CD4-positive, alpha-beta T cell (primary cell): ENCODE results near the gene TSPAN33. TPM values are rescaled to one million over a fixed set of nuclear protein-coding genes. Genes with fewer than 3 reads are reported as not detected.

Experiments used
- ATAC-seq: fragments of 200-7000 bp; cut with Tn5 transposase; one replicate; pipeline ENCODE4 v1.10.0; 2022; ENCODE audit warnings: mild to moderate bottlenecking; ENCODE audit not compliant: poor library complexity
- CTCF ChIA-PET: fragments of 350-600 bp; sonication (Branson Sonifier 250); formaldehyde crosslinking; loops from one replicate; lab custom pipeline; 2021; ENCODE audit warnings: antibody characterized with exemption, inconsistent platforms; lab: Charles Lee
- POLR2A ChIA-PET: fragments of 350-600 bp; sonication (Branson Sonifier 250); formaldehyde crosslinking; loops from one replicate; lab custom pipeline; 2021; ENCODE audit warnings: antibody characterized with exemption, inconsistent platforms; lab: Charles Lee
- DNase-seq, 14 experiments: peaks; one replicate each; pipeline ENCODE4 v3.0.0-alpha.2; 2013 to 2020; ENCODE audit warnings: mixed read lengths in 2 of 14
- H3K27ac ChIP-seq, 2 donors: one replicate each; pipeline versions ENCODE4 v1.5.1 to v1.7.0; 2013; ENCODE audit warnings: low read length in 2 of 2, low read depth in 1 of 2, mild to moderate bottlenecking in 1 of 2
- H3K27me3 ChIP-seq, 2 experiments: 1 replicate in 1 of 2; 2 replicates in 1 of 2; pipeline versions ENCODE4 v1.6.1 to v1.7.0; 2013; ENCODE audit warnings: low read length in 2 of 2, control low read depth in 1 of 2, mild to moderate bottlenecking in 1 of 2, moderate library complexity in 1 of 2; ENCODE audit not compliant: insufficient read depth in 2 of 2, control insufficient read depth in 1 of 2
- H3K36me3 ChIP-seq: one replicate; pipeline ENCODE4 v1.6.1; 2013; ENCODE audit warnings: low read length, control low read depth; ENCODE audit not compliant: insufficient read depth
- H3K4me1 ChIP-seq: one replicate; pipeline ENCODE4 v1.6.1; 2013; ENCODE audit warnings: low read length, control low read depth; ENCODE audit not compliant: insufficient read depth
- H3K4me3 ChIP-seq: one replicate; pipeline ENCODE4 v1.5.1; 2013; ENCODE audit warnings: mild to moderate bottlenecking, low read length, moderate library complexity
- H3K9me3 ChIP-seq, 2 experiments: 1 replicate in 1 of 2; 2 replicates in 1 of 2; pipeline versions ENCODE4 v1.6.1 to v1.7.0; 2013; ENCODE audit warnings: low read length in 2 of 2, mild to moderate bottlenecking in 2 of 2, control low read depth in 1 of 2, moderate library complexity in 1 of 2; ENCODE audit not compliant: control insufficient read depth in 1 of 2, insufficient read depth in 1 of 2
- H3K27ac Mint-ChIP-seq: one replicate; pipeline ENCODE4 v1.8.0; 2020; ENCODE audit warnings: mixed read lengths
- H3K27me3 Mint-ChIP-seq: one replicate; pipeline ENCODE4 v1.8.0; 2021; ENCODE audit warnings: mixed read lengths
- H3K36me3 Mint-ChIP-seq: one replicate; pipeline ENCODE4 v1.8.0; 2021; ENCODE audit warnings: low read depth, mixed read lengths
- H3K4me1 Mint-ChIP-seq: one replicate; pipeline ENCODE4 v1.8.0; 2021; ENCODE audit warnings: low read depth, mixed read lengths
- H3K4me3 Mint-ChIP-seq: one replicate; pipeline ENCODE4 v1.8.0; 2020; ENCODE audit warnings: mild to moderate bottlenecking, mixed read lengths
- H3K9me3 Mint-ChIP-seq: one replicate; pipeline ENCODE4 v1.8.0; 2020; ENCODE audit warnings: mixed read lengths
- intact Hi-C, 2 experiments: fragments of 100-400 bp; cut with DNase I in 1 of 2; cut with micrococcal nuclease in 1 of 2; formaldehyde crosslinking; loops; one replicate each; pipeline versions ENCODE4 v1.15.1 to v1.9.0; 2023 to 2025; cut with DNase I, micrococcal nuclease
- total RNA-seq, 174 experiments: library from RNA in 2 of 174; stranded (reverse) in 2 of 174; gene quantifications; one replicate each; pipeline ENCODE4 v1.2.3 and lab custom pipeline; 2021 to 2026
- TF ChIP-seq, protein P1 (sequence below): fragments of 200-600 bp; IDR thresholded peaks from one replicate; pipeline ENCODE4 v1.8.0; 2022; ENCODE audit warnings: antibody characterized with exemption, mild to moderate bottlenecking

The TSPAN33 gene
- total RNA-seq, 2 experiments from 2014 or later: 3.6 to 4.1 TPM

DNA sequence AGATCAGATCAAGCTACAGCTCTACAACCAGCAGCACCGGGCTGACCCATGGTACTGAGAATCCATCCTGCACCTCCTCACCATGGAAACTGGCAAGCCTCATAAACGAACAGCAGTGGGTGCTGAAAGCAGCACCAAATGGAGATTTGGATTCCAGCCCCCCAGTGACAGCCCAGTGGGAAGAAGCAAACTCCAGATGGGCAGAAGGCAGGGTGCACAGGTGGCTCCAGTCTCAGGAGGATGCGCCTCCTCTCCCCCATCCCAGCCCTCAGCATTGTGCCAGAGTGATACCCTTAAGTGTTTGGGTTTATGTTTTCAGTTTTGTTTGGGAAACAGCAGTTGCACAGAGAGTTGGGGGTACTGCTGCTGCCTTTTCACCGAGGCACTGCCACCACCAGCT is 23.3 kb downstream of the TSPAN33 start:
- Histone ChIP-seq H3K9me3 (no peaks in the 10 kb centered on the region), H3K4me3 (no peak overlapping the region), H3K36me3 (no peaks in the 10 kb centered on the region), H3K4me1 (peaks cover 13% of the 10 kb centered on the region), H3K27ac (no peak overlapping the region), H3K27me3 (no peaks in the 10 kb centered on the region)
- intact Hi-C loops: no loop called here
- Mint-ChIP-seq H3K36me3 (peaks cover 9% of the 10 kb centered on the region), H3K27me3 (peaks cover 7% of the 10 kb centered on the region), H3K9me3 (no peaks in the 10 kb centered on the region), H3K4me3 (peak overlapping the region; percentile 78), H3K4me1 (peaks cover 19% of the 10 kb centered on the region), H3K27ac (no peak overlapping the region)
- ChIA-PET CTCF (no interaction called here), POLR2A (interaction anchor here (1.4 kb wide), 1 partner anchor 21 kb away, joined by 4 read pairs; the partner anchor contains the start of gene SMO)
- ATAC-seq (no peak), DNase-seq (no peak)
- TF ChIP-seq, protein P1, sequence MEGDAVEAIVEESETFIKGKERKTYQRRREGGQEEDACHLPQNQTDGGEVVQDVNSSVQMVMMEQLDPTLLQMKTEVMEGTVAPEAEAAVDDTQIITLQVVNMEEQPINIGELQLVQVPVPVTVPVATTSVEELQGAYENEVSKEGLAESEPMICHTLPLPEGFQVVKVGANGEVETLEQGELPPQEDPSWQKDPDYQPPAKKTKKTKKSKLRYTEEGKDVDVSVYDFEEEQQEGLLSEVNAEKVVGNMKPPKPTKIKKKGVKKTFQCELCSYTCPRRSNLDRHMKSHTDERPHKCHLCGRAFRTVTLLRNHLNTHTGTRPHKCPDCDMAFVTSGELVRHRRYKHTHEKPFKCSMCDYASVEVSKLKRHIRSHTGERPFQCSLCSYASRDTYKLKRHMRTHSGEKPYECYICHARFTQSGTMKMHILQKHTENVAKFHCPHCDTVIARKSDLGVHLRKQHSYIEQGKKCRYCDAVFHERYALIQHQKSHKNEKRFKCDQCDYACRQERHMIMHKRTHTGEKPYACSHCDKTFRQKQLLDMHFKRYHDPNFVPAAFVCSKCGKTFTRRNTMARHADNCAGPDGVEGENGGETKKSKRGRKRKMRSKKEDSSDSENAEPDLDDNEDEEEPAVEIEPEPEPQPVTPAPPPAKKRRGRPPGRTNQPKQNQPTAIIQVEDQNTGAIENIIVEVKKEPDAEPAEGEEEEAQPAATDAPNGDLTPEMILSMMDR: no peak

DNA sequence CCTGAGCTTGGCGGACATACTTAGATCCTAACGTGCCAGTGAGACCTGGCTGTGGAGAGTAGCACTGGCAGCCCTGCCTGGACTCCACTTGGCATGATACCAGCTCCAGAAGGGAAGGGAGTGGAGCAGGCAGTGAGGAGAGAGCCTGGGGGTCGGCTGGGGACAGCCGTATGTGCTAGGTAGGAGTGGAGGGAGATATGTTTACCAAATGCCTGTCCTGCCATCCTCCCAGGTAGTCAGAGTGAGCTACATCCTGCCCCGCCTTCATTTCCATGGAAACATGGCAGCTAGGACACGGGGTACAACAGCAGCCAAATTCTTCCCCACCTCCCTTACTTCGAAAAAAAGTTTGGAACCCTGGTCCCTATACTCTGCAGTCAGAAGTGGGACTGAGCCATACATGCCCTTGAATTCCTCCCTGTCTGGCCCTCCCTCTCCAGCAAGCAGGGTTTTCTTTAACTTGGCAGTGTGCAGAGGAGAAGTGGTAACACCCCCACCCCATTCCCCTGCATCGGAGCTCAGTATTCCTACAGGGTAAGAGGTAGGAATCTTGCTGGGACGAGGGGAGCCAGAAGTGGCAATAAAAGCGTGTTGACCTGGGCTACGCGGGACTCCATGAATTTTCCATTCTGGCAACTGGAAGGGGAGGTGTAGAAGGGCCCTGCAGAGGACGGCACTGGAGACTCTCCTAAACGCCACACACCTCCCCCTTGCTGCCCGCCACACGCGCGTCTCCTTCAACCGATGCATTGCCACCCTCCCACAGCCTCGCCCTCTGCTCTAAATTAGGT is 23.9 kb downstream of the TSPAN33 start:
- ATAC-seq: no peak
- Mint-ChIP-seq H3K4me1 (peaks cover 19% of the 10 kb centered on the region), H3K36me3 (peaks cover 9% of the 10 kb centered on the region), H3K4me3 (peak overlapping the region; percentile 78), H3K27ac (no peak overlapping the region), H3K27me3 (peaks cover 7% of the 10 kb centered on the region), H3K9me3 (no peaks in the 10 kb centered on the region)
- ChIA-PET POLR2A (interaction anchor here (0.6 kb wide), 1 partner anchor 26 kb away, joined by 3 read pairs; no protein-coding TSS in a partner anchor), CTCF (interaction anchor here (0.5 kb wide), 1 partner anchor 12 kb away, joined by 4 read pairs; no protein-coding TSS in a partner anchor)
- Histone ChIP-seq H3K27me3 (no peaks in the 10 kb centered on the region), H3K9me3 (no peaks in the 10 kb centered on the region), H3K36me3 (no peaks in the 10 kb centered on the region), H3K4me3 (no peak overlapping the region), H3K4me1 (peaks cover 13% of the 10 kb centered on the region), H3K27ac (no peak overlapping the region)
- DNase-seq: no peak
- TF ChIP-seq, protein P1: no peak
- intact Hi-C loops: no loop called here

DNA sequence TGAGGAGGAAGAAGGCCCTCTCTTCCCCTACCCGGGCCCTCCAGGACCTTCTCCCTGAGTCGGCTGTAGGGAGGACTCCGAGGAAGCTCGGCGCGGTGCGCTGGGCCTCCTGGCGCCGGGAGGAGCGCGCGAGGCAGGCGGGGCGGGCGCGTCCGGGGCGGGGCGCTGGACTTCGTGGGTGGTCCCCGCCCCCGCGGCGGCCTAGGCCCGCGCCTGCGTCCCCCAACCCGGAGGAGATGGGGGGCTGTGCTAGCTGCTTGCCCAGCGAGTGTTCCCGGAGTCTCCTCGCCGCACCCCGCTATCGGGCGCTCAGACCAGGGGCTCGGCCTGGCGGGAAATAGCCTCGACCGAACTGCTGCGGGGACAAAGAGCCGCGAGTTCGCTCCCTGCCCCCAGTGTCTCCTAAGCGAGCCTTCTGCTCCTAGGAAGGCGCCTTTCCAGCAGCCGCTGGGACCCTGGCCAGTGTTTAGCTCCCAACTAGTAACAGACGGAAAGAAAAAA is 24.7 kb downstream of the TSPAN33 start:
- peak; percentile 74 for ATAC-seq

More for the DNA sequence above, 24.7 kb downstream of the TSPAN33 start:
- Mint-ChIP-seq H3K4me3 (peak overlapping the region; percentile 83), H3K27ac (no peak overlapping the region), H3K36me3 (peaks cover 9% of the 10 kb centered on the region), H3K9me3 (no peaks in the 10 kb centered on the region), H3K4me1 (peaks cover 19% of the 10 kb centered on the region), H3K27me3 (peaks cover 7% of the 10 kb centered on the region)
- CTCF ChIA-PET: no interaction called here
- intact Hi-C loops: no loop called here
- Histone ChIP-seq H3K27ac (no peak overlapping the region), H3K27me3 (no peaks in the 10 kb centered on the region), H3K4me1 (peaks cover 13% of the 10 kb centered on the region), H3K4me3 (peak overlapping the region; percentile 56), H3K36me3 (no peaks in the 10 kb centered on the region), H3K9me3 (no peaks in the 10 kb centered on the region)
- POLR2A ChIA-PET: interaction anchor here (0.6 to 0.9 kb wide), 4 partner anchors 20 to 589 kb away, joined by 3 read pairs; no protein-coding TSS in a partner anchor
- DNase-seq: peak in 9 of 14 experiments; percentile 16 to 52 (median 32)
- TF ChIP-seq, protein P1: no peak
